Osteocyte (in vitro differentiated cells): Measurements from ENCODE around the gene SLC38A1. TPM values are rescaled to one million over a fixed set of nuclear protein-coding genes. Genes with fewer than 3 reads are reported as not detected.

ENCODE experiments used
- DNase-seq: peaks from one replicate; pipeline ENCODE4 v3.0.0; 2021; ENCODE audit warnings: mixed read lengths; ENCODE audit not compliant: unreplicated experiment; ENCODE audit errors: extremely low spot score
- H3K27ac Mint-ChIP-seq: one replicate; pipeline ENCODE4 v1.8.0; 2021; ENCODE audit warnings: mild to moderate bottlenecking, mixed read lengths; ENCODE audit not compliant: unreplicated experiment
- H3K27me3 Mint-ChIP-seq: one replicate; pipeline ENCODE4 v1.8.0; 2021; ENCODE audit warnings: mixed read lengths; ENCODE audit not compliant: unreplicated experiment
- H3K36me3 Mint-ChIP-seq: one replicate; pipeline ENCODE4 v1.8.0; 2021; ENCODE audit warnings: mixed read lengths; ENCODE audit not compliant: unreplicated experiment
- H3K4me1 Mint-ChIP-seq: one replicate; pipeline ENCODE4 v1.8.0; 2021; ENCODE audit warnings: mixed read lengths; ENCODE audit not compliant: unreplicated experiment
- H3K4me3 Mint-ChIP-seq: one replicate; pipeline ENCODE4 v1.8.0; 2021; ENCODE audit warnings: mild to moderate bottlenecking, moderate library complexity, mixed read lengths; ENCODE audit not compliant: unreplicated experiment
- H3K9me3 Mint-ChIP-seq: one replicate; pipeline ENCODE4 v1.8.0; 2021; ENCODE audit warnings: mixed read lengths; ENCODE audit not compliant: unreplicated experiment
- total RNA-seq: library from RNA; stranded (reverse); gene quantifications from 2 replicates; pipeline ENCODE4 v1.2.1, GENCODE V29; 2021
- TF ChIP-seq, protein P1 (sequence below): fragments of 200-600 bp; sonication (generic); IDR thresholded peaks from 2 replicates; pipeline ENCODE4 v1.5.0; 2021; ENCODE audit warnings: antibody characterized with exemption, mild to moderate bottlenecking, moderate library complexity

SLC38A1 gene
- total RNA-seq, 1 donor from 2014 or later, result 132 TPM

DNA sequence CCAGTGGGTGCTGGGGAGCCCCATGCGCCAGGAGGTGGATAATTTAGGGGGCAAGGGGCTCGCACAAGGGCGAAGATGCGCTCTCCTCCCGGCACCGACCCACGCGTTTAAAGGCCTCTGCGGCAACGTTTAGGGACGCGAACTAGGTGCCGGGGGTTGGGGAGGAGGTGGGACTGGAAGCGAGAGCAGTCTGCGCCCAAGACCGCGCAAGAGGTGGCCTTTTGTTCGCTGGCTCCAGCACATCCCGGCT is 1.3 kb downstream of the SLC38A1 start:
- no peak for DNase-seq
- H3K4me3 Mint-ChIP-seq, result no peak overlapping the region
- H3K36me3 Mint-ChIP-seq, result no peaks in the 10 kb centered on the region
- no peak overlapping the region for H3K27ac Mint-ChIP-seq
- H3K9me3 Mint-ChIP-seq, result no peaks in the 10 kb centered on the region
- no peaks in the 10 kb centered on the region for H3K27me3 Mint-ChIP-seq
- H3K4me1 Mint-ChIP-seq, result peaks cover 24% of the 10 kb centered on the region
- TF ChIP-seq, protein P1, sequence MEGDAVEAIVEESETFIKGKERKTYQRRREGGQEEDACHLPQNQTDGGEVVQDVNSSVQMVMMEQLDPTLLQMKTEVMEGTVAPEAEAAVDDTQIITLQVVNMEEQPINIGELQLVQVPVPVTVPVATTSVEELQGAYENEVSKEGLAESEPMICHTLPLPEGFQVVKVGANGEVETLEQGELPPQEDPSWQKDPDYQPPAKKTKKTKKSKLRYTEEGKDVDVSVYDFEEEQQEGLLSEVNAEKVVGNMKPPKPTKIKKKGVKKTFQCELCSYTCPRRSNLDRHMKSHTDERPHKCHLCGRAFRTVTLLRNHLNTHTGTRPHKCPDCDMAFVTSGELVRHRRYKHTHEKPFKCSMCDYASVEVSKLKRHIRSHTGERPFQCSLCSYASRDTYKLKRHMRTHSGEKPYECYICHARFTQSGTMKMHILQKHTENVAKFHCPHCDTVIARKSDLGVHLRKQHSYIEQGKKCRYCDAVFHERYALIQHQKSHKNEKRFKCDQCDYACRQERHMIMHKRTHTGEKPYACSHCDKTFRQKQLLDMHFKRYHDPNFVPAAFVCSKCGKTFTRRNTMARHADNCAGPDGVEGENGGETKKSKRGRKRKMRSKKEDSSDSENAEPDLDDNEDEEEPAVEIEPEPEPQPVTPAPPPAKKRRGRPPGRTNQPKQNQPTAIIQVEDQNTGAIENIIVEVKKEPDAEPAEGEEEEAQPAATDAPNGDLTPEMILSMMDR, result no peak

DNA sequence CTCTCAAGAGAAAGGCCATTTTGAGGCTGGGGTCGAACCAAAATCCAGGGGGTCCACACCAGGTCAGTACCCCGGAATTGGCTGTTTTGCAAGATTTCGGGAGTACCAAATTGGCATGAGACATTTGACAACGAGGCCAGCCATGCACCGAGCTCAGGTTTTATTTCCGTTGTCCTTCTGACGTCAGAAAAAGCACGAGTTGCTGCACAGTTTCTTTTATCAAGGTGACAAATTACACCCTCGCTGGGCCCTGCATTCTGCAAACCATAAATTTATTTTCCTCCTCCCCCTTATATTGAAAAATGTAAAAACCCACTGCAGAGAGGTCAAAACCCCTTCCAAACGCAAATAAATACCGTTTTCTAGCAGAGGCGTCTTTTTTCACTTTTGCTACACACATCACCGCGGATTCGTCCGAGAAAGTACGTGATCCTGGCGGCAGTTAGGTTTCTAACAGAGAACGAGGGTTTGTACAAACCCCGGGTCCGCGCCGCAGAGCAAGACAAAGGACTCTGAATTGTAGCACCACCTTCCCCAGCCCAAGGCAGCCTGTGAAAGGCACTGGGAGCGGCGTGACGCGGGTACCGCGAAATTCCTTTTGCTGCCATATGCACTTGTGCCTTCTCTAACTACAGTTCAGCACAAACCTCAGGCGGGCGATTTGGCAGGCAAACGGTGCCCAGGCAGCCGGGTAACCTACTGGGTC is 1.8 kb downstream of the SLC38A1 start:
- no peak for DNase-seq
- H3K27ac Mint-ChIP-seq, result no peak overlapping the region
- H3K9me3 Mint-ChIP-seq, result no peaks in the 10 kb centered on the region
- TF ChIP-seq, protein P1, result no peak
- H3K27me3 Mint-ChIP-seq, result no peaks in the 10 kb centered on the region
- no peak overlapping the region for H3K4me3 Mint-ChIP-seq
- H3K36me3 Mint-ChIP-seq, result no peaks in the 10 kb centered on the region
- peaks cover 26% of the 10 kb centered on the region for H3K4me1 Mint-ChIP-seq

DNA sequence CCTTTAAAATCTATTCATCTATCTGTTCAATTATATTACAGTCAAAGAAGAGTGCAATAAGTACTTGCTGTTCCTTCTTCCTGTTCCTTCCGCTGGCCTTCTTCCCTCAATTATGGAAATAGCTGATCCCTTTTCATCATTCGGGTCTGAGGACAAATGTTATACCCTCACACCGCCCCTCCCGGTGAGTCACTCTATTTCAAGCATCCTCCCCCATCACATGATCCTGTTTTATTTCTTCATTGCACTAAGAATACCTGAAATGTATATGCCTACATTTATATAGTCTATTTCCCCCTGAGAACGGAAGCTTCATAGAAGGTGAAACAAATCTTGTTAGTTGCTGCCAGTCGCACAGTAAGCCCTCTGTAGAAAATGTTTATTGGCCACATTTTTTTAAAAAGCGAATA is 2.5 kb downstream of the SLC38A1 start:
- no peak for DNase-seq
- H3K4me1 Mint-ChIP-seq, result peaks cover 26% of the 10 kb centered on the region
- TF ChIP-seq, protein P1, result no peak
- H3K27me3 Mint-ChIP-seq, result no peaks in the 10 kb centered on the region
- no peak overlapping the region for H3K4me3 Mint-ChIP-seq
- H3K27ac Mint-ChIP-seq, result no peak overlapping the region
- no peaks in the 10 kb centered on the region for H3K9me3 Mint-ChIP-seq
- H3K36me3 Mint-ChIP-seq, result no peaks in the 10 kb centered on the region

DNA sequence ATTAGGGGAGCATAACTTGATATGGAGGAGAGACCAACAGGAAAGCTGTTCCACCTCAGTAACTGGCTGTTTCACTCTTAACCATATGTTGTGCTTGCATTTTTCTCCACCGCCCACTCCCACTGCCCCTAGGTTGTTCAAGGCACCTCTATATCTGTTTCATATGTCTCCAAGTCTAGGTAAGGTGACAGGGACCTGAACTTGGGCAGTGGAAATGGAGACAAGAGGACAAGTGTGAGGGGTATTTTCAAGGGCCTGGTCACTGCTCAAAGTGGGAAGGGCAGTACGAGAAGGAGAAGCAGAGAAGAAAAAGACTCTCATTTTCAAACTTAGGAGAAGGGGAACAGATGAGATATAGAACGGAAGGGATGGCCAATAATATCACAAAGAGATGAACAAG is 3.1 kb downstream of the SLC38A1 start:
- Mint-ChIP-seq H3K36me3 (no peaks in the 10 kb centered on the region), H3K4me1 (peaks cover 26% of the 10 kb centered on the region), H3K27me3 (no peaks in the 10 kb centered on the region), H3K4me3 (no peak overlapping the region), H3K9me3 (no peaks in the 10 kb centered on the region), H3K27ac (no peak overlapping the region)
- TF ChIP-seq, protein P1, result no peak
- DNase-seq, result no peak

DNA sequence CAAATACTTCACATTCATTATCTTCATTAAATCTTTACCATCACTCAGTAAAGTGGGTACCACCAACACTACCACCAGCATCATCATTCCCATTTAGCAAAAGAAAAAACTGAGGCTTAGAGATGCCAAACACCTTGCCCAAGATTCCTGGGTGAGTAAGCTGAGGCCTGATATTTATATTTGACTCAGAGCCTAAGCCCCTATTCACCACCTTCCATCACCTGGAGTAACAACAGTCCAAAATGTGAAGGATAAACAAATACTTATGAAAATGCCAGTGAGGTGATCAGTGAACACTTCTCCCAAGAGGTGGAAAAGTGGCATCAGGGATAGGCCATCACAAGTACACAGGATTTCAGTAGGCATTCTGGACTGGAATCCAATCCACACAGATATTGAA is 3.7 kb downstream of the SLC38A1 start:
- Mint-ChIP-seq H3K36me3 (no peaks in the 10 kb centered on the region), H3K27ac (no peak overlapping the region), H3K9me3 (no peaks in the 10 kb centered on the region), H3K4me1 (peaks cover 24% of the 10 kb centered on the region), H3K4me3 (no peak overlapping the region), H3K27me3 (no peaks in the 10 kb centered on the region)
- DNase-seq, result no peak
- TF ChIP-seq, protein P1, result no peak
